Sigmoid colon (tissue), 7 donors: ENCODE measurements around the gene TLR7. TPM values are rescaled to one million over a fixed set of nuclear protein-coding genes. Genes with fewer than 3 reads are reported as not detected.
A peak's percentile ranks its signal among the peaks of the same experiment; 100 is the strongest.

Source experiments
- DNase-seq: peaks from one replicate; pipeline ENCODE4 v3.0.0-alpha.2; 2019
- H3K27ac ChIP-seq, 4 donors: fragments of 200-600 bp; sonication (generic); one replicate each; pipeline ENCODE4 v1.5.1; 2016 to 2019; ENCODE audit warnings: mild to moderate bottlenecking in 1 of 4
- H3K27me3 ChIP-seq, 3 donors: fragments of 200-600 bp; sonication (generic); one replicate each; pipeline ENCODE4 v1.5.1; 2019; ENCODE audit warnings: mild to moderate bottlenecking in 1 of 3
- H3K36me3 ChIP-seq, 4 donors: fragments of 200-600 bp; sonication (generic); one replicate each; pipeline ENCODE4 v1.5.1; 2016 to 2019
- H3K4me1 ChIP-seq, 4 donors: fragments of 200-600 bp; sonication (generic); one replicate each; pipeline ENCODE4 v1.5.1; 2017 to 2019
- H3K4me3 ChIP-seq, 4 donors: fragments of 200-600 bp; sonication (generic); one replicate each; pipeline ENCODE4 v1.5.1; 2017 to 2019; ENCODE audit warnings: mild to moderate bottlenecking in 2 of 4, moderate library complexity in 1 of 4
- H3K9me3 ChIP-seq, 4 donors: fragments of 200-600 bp in 3 of 4; sonication (generic) in 3 of 4; one replicate each; pipeline versions ENCODE4 v1.5.1 to v1.6.1; 2013 to 2019
- EP300 ChIP-seq, 4 donors: sonication (generic); formaldehyde crosslinking; IDR thresholded peaks; one replicate each; pipeline ENCODE4 v1.6.1; 2017; ENCODE audit warnings: antibody characterized with exemption in 4 of 4
- POLR2A ChIP-seq, 2 donors: fragments of 450-650 bp; IDR thresholded peaks; one replicate each; pipeline ENCODE4 v1.6.1; 2016; ENCODE audit warnings: antibody characterized with exemption in 2 of 2, mild to moderate bottlenecking in 2 of 2, moderate library complexity in 2 of 2
- POLR2AphosphoS5 ChIP-seq, 4 donors: sonication (generic); formaldehyde crosslinking; IDR thresholded peaks; one replicate each; pipeline ENCODE4 v1.6.1; 2017; ENCODE audit warnings: antibody characterized with exemption in 4 of 4
- WGBS, 2 donors: extraction: QIAGEN DNeasy Blood & Tissue Kit; methylation state at CpG; one replicate each; pipeline ENCODE4 v1.1.7; 2013; 5-methylcytosine and 5-hydroxymethylcytosine counted together
- intact Hi-C: fragments of 100-400 bp; cut with DNase I; formaldehyde crosslinking; loops from one replicate; pipeline ENCODE4 v1.15.1; 2023
- polyA plus RNA-seq, 3 donors: library from polyadenylated mRNA; stranded (reverse); fragments of 200-250 nt; gene quantifications; one replicate each; pipeline ENCODE4 v1.2.3, GENCODE V29; 2013
- total RNA-seq, 4 donors: library from RNA; depleted of rRNA; stranded (reverse); fragments of >200 nt; gene quantifications; one replicate each; pipeline ENCODE4 v1.1.0, GENCODE V29; 2016
- TF ChIP-seq, protein P1 (sequence below), 4 experiments: fragments of 450-650 bp in 3 of 4; fragments of 200-600 bp in 1 of 4; IDR thresholded peaks; one replicate each; pipeline ENCODE4 v1.5.1; 2016 to 2019; ENCODE audit warnings: antibody characterized with exemption in 4 of 4, mild to moderate bottlenecking in 3 of 4, moderate library complexity in 2 of 4
- donor health status: healthy with polysubstance abuse.
- donor health status: Bipolar disorder and iron deficiency.
- donor health status: healthy.

Gene TLR7
- total and polyA plus RNA-seq, 7 donors, result under 0.01 to 2.3 (median 0.54) TPM

DNA sequence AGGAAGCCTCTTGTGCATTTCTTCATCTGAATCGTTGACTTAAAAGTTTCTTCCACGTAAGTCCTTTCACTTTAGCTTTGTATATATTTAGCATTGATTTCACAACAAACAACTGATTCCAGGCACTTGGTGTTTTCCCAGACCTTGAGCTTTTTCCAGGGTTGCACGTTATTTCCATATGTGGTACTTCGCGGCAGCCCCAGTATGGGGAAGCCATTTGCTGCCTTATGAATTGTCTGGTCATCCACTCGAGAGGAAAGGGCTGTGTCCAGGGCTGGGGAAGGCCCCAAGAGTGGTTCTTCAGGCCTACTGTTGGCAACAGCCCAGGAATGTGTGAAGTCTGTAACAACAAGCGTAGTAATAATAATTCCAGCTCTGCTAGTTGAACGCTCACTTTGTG, 36.8 kb downstream of the TLR7 start:
- intact Hi-C loops, result no loop called here
- H3K4me3 ChIP-seq, result no peak overlapping the region
- H3K27ac ChIP-seq, result no peak overlapping the region
- 81 to 83% methylated on average over 8 of the region's 8 CpGs for WGBS, 2 donors
- DNase-seq, result no peak
- H3K4me1 ChIP-seq, result no peaks in the 10 kb centered on the region
- TF ChIP-seq, protein P1, sequence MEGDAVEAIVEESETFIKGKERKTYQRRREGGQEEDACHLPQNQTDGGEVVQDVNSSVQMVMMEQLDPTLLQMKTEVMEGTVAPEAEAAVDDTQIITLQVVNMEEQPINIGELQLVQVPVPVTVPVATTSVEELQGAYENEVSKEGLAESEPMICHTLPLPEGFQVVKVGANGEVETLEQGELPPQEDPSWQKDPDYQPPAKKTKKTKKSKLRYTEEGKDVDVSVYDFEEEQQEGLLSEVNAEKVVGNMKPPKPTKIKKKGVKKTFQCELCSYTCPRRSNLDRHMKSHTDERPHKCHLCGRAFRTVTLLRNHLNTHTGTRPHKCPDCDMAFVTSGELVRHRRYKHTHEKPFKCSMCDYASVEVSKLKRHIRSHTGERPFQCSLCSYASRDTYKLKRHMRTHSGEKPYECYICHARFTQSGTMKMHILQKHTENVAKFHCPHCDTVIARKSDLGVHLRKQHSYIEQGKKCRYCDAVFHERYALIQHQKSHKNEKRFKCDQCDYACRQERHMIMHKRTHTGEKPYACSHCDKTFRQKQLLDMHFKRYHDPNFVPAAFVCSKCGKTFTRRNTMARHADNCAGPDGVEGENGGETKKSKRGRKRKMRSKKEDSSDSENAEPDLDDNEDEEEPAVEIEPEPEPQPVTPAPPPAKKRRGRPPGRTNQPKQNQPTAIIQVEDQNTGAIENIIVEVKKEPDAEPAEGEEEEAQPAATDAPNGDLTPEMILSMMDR (IDR thresholded peaks at IDR 0.05), result no peak
- TF ChIP-seq POLR2A (IDR thresholded peaks at IDR 0.05) (no peak), EP300 (IDR thresholded peaks at IDR 0.05) (no peak), POLR2AphosphoS5 (IDR thresholded peaks at IDR 0.05) (no peak)
- H3K9me3 ChIP-seq, result no peaks in the 10 kb centered on the region
- H3K36me3 ChIP-seq, result no peaks in the 10 kb centered on the region
- no peaks in the 10 kb centered on the region for H3K27me3 ChIP-seq

DNA sequence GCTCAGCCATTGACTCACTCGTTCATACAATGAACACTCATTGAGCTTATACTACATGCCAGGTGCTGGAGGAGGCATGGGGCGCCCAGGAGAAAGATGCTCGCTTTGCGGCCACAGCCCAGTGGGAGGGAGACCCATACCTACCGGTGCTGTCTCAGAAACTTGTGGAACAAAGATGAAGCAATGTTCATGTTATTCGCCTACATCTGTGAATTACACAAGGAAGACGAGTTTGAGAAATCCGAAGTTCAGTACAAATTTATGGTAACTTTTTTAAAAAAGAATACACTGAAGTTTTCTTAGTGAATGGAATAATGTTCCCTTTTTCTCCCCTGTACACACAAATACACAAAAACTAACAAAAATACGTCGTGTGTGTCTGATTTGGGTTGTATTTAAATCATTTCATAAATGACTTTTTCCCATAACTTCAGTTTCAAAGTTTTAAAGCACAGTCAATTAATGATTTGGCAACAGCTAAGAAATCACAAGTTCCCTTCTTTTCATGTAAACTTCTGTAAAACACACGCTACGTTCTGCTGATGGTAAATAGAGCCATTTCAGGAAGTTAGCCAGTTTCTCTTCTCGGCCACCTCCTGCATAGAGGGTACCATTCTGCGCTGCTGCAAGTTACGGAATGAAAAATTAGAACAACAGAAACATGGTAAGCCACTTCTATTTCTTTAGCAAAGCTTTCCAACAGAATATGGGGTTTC, 39.3 kb downstream of the TLR7 start, which contains the start of gene TLR8:
Gene TLR8, plus strand, starts transcription at position 575 of the 716 bp plus-strand sequence. Its CDS starts 87 bp downstream, at position 662.
- Histone ChIP-seq H3K36me3 (no peaks in the 10 kb centered on the region), H3K27me3 (no peaks in the 10 kb centered on the region), H3K4me1 (no peaks in the 10 kb centered on the region), H3K27ac (no peak within 1 kb of the TSS), H3K9me3 (no peaks in the 10 kb centered on the region), H3K4me3 (peak within 1 kb of the TSS in 1 of 4 donors; percentile 5)
- intact Hi-C loops, result no loop called here
- 83 to 89% methylated on average over 15 of the region's 15 CpGs for WGBS, 2 donors
- DNase-seq, result no peak
- TF ChIP-seq, protein P1 (IDR thresholded peaks at IDR 0.05), result no peak
- no peak for TF ChIP-seq EP300 (IDR thresholded peaks at IDR 0.05)
- TF ChIP-seq POLR2A (IDR thresholded peaks at IDR 0.05), result no peak
- TF ChIP-seq POLR2AphosphoS5 (IDR thresholded peaks at IDR 0.05), result no peak

DNA sequence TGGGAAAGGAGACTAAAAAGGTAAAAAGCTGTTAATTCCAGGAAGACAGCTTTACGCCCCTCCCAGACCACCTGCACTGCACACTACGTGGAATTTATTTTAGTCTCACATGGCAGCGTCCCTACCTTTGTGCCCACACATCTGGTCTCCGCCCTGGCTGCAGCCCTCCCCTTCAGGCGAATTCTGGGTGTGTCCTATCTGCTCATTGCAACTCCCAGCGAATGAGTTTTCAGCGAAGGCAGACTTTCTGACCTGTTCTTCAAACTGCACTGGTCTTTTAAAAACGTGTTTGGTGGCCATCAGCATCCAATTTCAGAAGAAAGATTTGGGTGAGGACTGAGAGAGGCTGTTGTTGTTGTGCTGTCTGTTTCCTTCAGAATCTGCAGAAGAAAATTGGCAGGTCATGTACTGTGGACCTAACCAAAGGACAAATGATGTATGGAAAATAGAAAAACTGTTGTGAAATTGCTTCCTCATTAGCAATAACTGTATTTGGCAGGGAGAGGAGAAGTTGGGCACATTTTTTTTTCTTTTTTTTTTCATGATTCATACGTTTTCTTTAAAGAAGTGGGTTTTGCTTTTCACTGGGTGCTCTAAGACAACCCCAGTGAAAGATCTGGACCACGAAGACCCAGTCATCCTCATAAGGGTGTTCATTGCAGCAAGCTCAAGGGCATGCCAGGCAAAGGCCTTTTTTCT, 43.7 kb downstream of the TLR7 start:
- H3K27ac ChIP-seq, result no peak overlapping the region

DNA sequence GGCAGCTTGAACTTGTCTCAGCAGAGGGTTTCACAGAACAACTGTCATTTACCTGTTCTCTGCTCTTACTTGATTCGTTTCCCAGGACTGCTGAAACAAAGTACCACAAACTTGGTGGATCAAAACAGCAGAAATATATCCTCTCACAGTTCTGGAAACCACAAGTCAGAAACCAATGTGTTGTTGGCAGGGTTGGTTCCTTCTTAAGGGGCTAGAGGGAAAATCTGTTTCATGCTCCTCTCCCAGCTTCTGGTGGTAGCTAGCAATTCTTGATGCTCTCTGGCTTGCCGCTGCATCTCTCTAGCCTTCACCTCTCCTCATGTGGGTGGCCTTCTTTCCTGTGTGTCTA, 44.2 kb downstream of the TLR7 start:
- WGBS, 2 donors, result 57 to 82% methylated on average over 2 of the region's 2 CpGs
- DNase-seq, result no peak
- TF ChIP-seq EP300 (IDR thresholded peaks at IDR 0.05) (no peak), POLR2AphosphoS5 (IDR thresholded peaks at IDR 0.05) (no peak), POLR2A (IDR thresholded peaks at IDR 0.05) (no peak)
- TF ChIP-seq, protein P1 (IDR thresholded peaks at IDR 0.05), result no peak
- no peaks in the 10 kb centered on the region for H3K36me3 ChIP-seq
- H3K9me3 ChIP-seq, result no peaks in the 10 kb centered on the region
- H3K27ac ChIP-seq, result no peak overlapping the region
- intact Hi-C loops, result no loop called here
- no peaks in the 10 kb centered on the region for H3K4me1 ChIP-seq
- no peaks in the 10 kb centered on the region for H3K27me3 ChIP-seq
- no peak overlapping the region for H3K4me3 ChIP-seq

More for the DNA sequence above, 43.7 kb downstream of the TLR7 start:
- no peaks in the 10 kb centered on the region for H3K36me3 ChIP-seq
- H3K9me3 ChIP-seq, result no peaks in the 10 kb centered on the region
- H3K27me3 ChIP-seq, result no peaks in the 10 kb centered on the region
- DNase-seq, result no peak
- no peaks in the 10 kb centered on the region for H3K4me1 ChIP-seq
- WGBS, 2 donors, result 26 to 43% methylated on average over 10 of the region's 10 CpGs
- no peak overlapping the region for H3K4me3 ChIP-seq
- TF ChIP-seq POLR2AphosphoS5 (IDR thresholded peaks at IDR 0.05) (no peak), EP300 (IDR thresholded peaks at IDR 0.05) (no peak), POLR2A (IDR thresholded peaks at IDR 0.05) (no peak)
- TF ChIP-seq, protein P1 (IDR thresholded peaks at IDR 0.05), result no peak
- intact Hi-C loops, result no loop called here
